SK-N-SH (cell line): Measurements from ENCODE around the gene PDE4B.

Experiments
- CHD2 ChIP-seq: fragments of 150-350 bp; IDR thresholded peaks from 2 replicates; pipeline ENCODE4 v1.6.1; 2018; ENCODE audit warnings: low read length; ENCODE audit not compliant: partially characterized antibody
- CTCF ChIP-seq: fragments of 200-600 bp; sonication (generic); IDR thresholded peaks from 2 replicates; pipeline ENCODE4 v1.6.1; 2017; ENCODE audit warnings: antibody characterized with exemption, mild to moderate bottlenecking, moderate library complexity
- FOXM1 ChIP-seq: IDR thresholded peaks from 2 replicates; pipeline ENCODE4 v1.4.0; 2012; ENCODE audit warnings: low read depth, mild to moderate bottlenecking
- MXI1 ChIP-seq: IDR thresholded peaks from 2 replicates; pipeline ENCODE4 v1.6.1; 2012; ENCODE audit warnings: mild to moderate bottlenecking, low read depth, low read length, improper control_type of control experiment
- NRF1 ChIP-seq: IDR thresholded peaks from 2 replicates; pipeline ENCODE4 v1.6.1; 2012; ENCODE audit warnings: low read depth, mild to moderate bottlenecking, low read length
- YY1 ChIP-seq: IDR thresholded peaks from 2 replicates; pipeline ENCODE4 v1.4.0; 2012; ENCODE audit warnings: low read depth, mild to moderate bottlenecking

DNA sequence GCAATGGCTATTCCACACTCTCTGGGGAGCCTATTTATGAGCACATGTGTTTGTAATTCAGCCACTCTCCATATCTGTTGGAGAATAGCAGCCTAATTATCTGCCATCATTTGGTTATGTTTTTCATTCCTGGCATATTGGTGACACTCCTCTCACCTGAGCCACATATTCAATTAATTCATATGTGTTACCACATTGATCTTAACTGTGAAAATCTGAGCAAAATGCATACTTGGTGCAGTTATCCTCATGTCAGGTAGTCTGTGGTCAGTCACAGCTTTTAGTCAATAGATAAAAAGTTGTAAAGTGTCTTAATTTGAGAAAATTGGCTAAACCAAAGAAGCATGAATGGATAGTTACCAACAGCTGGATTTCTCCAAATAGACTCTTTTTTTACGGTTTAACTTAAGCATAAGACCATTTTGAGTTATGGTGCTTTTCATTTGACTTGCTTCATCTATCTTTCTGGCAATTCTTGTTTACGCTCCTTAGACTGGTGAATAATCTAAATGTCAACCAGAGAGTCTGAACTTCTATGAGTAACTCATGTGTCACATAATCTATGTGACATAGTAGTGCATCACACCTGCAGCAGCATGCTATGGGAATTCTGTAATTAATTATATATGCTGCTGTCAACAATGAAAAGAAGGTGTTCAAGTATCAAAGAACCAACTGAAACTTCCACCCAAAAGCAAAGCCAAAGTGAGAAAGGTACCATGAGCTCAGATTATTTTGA lies 553.5 kb downstream of the PDE4B start:
- TF ChIP-seq MXI1 (no peak), FOXM1 (no peak), CTCF (no peak), NRF1 (no peak), YY1 (no peak), CHD2 (no peak)
